IPS-18c (cell line): ENCODE results near the gene ATG9A.

Experiments used
- H3K4me3 ChIP-seq: 2 replicates; pipeline ENCODE4 v1.7.0; 2013; ENCODE audit warnings: low read depth, mild to moderate bottlenecking, low read length, moderate library complexity; ENCODE audit not compliant: insufficient read depth
- H3K9me3 ChIP-seq: one replicate; pipeline ENCODE4 v1.6.1; 2013; ENCODE audit warnings: mild to moderate bottlenecking, low read length, moderate library complexity; ENCODE audit not compliant: control insufficient read depth, insufficient read depth

The ATG9A gene

DNA sequence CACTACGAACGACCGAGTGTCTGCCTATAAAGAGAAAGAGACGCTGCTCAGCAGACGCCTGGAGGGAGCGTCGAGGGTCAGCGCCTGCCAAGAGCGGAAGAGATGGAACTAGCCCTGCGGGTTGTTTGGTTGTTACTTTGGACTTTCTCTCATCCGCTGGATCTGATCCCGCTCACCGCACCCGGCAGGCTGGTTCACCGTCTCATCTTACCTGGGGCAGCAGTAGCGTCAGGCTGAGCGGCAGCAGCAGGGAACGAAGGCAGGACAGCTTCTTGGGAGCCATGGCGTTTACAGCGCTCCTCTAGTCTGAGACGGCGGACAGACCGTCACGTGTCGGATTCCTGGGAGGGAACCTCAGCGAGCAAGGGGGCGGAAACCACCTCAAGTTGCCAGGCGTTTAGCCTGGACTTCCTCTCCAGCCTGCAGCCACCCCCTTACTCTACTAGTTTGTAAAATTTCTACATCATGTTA, 13.9 kb upstream of the ATG9A start:
- no peak overlapping the region for H3K4me3 ChIP-seq
- no peaks in the 10 kb centered on the region for H3K9me3 ChIP-seq

DNA sequence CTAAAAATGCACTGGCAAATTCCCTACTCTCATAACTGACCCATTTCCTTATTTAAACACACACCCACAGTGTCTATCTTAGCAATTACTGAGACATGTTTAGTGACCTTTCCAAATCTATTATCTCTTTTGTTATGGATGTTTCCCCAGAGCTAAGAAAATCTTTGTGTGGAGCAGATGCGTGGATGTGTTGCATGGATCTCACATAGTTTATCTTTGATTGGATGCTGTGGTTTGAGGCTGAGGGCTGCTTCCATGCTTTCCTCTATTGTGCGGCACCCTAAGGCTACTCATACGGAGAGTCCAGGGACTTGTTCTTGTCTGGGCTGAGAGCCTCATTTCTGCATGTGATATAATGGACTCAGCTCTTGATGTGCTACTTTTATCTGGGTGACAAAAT, 4.9 kb upstream of the ATG9A start:
- peaks cover 2% of the 10 kb centered on the region for H3K9me3 ChIP-seq
- no peak overlapping the region for H3K4me3 ChIP-seq

DNA sequence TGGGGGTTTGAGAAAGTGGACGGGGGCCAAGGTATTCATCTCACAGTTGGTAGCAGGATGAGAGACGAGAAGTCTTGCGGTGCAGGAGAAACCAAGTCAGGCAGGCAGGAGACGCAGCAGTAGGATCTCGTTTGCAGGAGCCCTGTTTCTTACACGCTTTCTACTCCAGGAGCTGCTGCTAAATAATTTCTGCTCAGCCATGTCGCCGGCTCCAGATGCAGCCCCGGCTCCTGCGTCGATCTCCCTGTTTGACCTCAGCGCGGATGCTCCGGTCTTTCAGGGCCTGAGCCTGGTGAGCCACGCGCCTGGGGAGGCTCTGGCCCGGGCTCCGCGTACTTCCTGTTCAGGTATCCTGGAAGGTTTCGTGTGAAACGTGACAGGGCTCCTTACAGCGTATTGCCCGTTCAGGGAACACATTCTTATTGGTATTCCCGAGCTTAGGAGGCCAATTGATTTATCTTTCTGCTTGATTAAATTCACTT, 664 bp upstream of the ATG9A start:
- Histone ChIP-seq H3K4me3 (peak overlapping the region; percentile 88), H3K9me3 (no peaks in the 10 kb centered on the region)

DNA sequence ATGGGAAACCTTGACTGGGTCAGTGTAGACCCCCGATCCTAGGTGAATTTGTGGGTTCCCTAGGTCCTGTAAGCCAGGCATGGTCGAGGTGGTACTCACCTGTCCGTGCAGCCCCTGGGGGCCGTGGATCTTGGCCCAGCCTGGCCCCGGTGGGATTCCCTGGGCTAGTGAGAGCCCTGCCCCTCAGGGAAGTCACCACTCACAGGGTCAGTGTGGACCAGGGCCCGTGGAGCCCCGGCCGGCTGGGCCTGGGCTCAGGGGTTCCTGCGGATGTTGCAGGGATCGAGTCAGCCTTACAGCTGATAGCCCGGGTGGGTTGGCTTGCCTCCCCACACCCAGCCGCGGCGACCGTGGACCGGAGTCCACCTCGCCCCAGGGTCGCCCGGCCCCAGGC, 528 bp downstream of the ATG9A start:
- H3K4me3 ChIP-seq, result peak overlapping the region; percentile 88
- no peaks in the 10 kb centered on the region for H3K9me3 ChIP-seq

DNA sequence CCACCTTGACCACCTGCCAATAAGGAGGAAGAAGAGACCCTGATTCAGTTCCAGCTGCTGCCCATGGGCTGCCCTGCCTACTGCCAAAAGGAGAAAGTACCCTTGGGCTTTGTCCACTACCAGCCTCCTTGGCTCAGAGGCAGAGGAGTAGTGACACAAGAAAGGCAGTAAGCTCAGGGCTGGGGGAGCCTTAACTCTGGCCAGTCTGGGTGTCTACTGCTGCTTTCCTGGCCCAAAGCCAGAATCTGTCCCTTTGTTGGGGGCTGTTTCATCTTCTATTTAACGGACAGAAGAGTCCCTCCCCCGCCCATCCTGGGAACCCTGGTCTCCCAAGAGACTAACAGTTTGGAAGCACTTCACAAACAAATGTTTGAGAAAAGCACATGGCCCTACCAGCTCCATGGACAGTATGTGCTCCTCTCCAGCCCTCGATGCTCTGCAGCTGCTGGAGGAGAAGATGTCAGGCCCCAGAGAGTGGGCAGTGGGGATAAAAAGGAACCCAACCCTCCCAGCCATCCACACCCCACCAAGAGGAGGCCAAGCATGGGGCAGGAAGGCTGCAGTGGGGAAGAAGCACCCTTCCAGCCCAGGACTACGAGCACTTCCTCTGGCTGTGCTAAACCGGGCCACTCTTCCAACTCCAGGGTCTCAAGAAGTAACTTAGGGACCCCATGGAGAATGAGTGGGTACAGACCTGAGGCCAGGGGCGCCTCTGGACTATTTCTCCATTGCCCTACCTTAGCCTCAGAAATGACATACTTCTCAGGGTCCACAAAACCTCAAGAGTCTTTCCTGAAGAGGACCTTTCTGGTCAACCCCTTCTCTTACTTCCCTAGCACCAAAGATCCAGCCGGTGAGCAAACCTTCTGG, 1.2 kb downstream of the ATG9A start:
- H3K9me3 ChIP-seq, result no peaks in the 10 kb centered on the region
- H3K4me3 ChIP-seq, result peak overlapping the region; percentile 88

DNA sequence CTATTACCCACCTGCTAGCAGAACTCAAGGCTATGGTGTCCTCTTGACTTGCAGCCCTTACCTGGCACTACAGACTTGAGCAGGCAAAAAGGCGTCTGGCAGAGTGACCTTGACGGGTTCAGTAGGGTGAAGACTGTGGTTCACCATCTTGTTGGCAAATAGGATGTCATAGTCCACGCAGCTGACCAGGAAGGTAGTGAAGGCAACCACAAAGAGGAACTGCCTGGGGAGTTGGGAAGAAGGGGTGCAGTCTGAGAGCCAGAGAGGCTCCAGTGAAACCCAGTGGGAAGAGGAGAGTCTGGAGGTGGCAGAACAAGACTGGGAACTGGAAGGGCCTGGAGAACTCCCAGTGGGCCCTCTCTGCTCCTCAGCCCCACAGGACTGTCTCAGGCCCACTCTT, 4.1 kb downstream of the ATG9A start:
- Histone ChIP-seq H3K9me3 (no peaks in the 10 kb centered on the region), H3K4me3 (no peak overlapping the region)

DNA sequence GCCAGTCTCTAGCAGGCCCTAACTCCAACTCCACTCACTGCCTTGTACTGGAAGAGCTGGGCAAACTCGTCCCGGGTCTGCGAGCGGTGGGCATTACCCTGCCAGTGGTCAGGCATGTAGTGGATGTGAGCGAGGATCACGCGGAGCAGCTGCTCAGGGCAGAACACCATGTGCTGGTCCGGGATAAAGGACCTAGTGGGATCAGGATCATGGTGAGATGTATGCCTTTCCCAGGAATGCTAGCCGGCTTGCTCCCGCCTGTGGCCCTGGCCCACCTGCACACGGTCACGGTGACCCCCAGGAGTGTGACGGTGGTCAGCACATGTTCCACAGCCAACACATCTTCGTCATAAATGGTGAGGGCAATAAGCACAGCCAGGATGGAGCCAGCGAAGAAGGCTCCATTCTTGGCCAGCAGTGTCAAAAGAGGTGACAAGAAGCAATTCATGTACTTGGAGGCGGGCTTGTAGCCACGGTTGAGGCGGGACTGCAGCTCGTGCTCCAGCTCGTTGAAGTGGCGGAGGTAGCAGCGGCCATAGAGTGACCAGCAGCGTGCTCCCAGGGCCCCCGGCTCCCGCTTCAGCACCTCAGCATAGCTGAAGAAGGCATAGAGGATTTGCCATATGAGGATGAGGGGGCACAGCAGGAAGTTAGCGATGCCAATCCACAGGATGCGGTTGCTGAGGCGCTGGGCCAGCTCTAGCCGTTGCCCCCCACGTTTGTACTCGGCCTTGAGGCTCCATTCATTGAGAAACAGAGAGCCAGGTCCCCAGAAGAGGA, 5.4 kb downstream of the ATG9A start:
- no peak overlapping the region for H3K4me3 ChIP-seq
- no peaks in the 10 kb centered on the region for H3K9me3 ChIP-seq

DNA sequence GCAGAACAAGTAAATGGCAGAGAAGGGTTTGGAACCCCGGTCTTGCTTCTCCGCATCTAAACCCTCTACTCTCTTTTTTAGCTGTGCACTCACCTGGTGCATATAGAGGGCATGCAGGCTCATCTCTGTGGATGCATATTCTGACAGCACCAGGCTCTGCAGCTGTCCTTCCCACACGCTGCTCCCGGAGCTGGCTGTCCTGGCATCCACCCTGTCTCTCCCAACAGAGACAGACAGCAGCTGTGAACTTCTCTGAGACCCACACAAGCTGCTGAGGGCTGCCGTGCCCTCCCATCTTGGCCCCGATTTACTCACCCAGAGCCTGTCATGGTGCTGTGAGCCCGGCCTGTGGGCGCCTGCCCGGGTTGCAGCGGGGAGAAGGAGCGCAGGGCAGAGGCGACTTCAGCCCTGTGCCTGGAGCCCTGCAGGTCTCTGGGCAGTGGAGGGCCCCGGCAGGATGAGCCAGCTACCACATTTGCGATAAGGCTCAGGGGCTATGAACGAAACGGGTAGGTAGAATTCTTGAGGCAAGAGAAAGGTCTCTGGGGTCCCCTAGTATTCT, 7.4 kb downstream of the ATG9A start:
- H3K9me3 ChIP-seq, result no peaks in the 10 kb centered on the region
- H3K4me3 ChIP-seq, result no peak overlapping the region

DNA sequence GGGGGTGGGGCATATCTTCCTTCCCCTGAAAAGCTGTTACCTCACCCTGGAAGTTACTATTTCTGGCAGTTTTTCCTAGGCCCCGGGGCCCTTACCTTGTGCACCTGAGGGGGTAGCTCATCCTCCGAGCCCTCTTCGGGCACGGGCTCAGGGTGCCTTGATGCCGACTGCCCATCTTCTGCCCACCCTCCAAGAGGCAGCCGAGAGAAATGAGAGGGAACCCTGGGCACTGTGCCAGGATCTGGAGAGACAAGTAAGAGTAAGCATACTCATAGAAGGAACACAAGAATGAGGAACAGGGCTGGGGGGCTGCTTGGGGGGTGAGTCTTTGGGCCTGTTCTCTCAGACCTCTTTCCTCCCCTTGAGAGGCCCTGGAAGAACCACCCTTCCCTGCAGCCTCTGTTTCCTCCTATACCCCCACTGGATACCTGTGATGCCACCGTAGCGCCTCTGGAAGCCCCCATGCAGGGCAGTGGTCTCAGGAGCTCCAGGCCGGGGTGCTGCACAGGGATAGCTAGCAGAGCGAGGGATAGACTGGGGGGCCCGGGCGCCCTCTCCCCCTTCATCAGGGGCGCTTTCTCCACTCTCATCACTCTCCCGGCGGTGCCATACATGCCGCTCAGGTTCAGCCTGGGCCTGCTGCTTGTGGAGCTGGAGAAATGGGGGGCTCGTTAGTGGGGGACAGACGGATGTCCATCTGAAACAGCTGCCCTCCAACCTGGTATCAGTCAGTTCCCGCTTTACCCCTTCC, 8.6 kb downstream of the ATG9A start:
- H3K9me3 ChIP-seq, result no peaks in the 10 kb centered on the region

DNA sequence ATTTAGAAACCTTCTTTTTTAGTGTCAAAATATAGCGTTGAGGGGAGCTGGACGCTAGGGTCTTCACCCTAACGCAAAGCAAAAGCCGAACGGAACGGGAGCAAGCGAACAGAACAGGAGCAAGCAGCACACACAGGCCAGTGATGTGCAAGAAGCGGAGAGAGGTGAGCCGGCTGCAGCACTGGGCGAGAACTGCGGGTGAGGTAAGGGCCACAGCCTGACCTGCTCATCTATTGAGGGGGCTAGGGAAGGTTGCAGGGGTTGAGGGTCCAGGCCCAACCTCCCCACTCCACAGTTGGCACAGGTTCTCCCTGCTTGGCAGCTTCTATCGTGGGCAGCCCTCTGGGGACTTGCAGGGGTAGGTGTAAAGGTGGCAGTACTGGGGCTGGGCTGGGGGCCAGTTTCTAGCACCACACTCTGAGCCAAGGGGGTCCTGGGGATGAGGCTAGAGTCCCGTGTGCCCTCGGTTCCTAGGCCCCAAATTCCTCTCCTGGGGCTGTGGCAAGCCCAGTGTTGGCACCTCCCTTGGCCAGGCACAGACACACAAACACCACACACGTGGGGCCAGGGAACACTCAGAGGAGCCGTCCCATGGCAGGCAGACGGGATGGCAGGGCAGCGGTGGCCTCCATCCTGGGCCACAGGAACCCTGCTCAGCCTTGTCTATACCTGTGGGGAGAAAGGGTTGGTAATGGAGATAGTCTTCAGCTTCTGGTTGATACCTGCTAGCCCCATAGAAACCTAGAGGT, 9.5 kb downstream of the ATG9A start:
- H3K4me3 ChIP-seq, result no peak overlapping the region
- no peaks in the 10 kb centered on the region for H3K9me3 ChIP-seq

More for the DNA sequence above, 8.6 kb downstream of the ATG9A start:
- no peak overlapping the region for H3K4me3 ChIP-seq

DNA sequence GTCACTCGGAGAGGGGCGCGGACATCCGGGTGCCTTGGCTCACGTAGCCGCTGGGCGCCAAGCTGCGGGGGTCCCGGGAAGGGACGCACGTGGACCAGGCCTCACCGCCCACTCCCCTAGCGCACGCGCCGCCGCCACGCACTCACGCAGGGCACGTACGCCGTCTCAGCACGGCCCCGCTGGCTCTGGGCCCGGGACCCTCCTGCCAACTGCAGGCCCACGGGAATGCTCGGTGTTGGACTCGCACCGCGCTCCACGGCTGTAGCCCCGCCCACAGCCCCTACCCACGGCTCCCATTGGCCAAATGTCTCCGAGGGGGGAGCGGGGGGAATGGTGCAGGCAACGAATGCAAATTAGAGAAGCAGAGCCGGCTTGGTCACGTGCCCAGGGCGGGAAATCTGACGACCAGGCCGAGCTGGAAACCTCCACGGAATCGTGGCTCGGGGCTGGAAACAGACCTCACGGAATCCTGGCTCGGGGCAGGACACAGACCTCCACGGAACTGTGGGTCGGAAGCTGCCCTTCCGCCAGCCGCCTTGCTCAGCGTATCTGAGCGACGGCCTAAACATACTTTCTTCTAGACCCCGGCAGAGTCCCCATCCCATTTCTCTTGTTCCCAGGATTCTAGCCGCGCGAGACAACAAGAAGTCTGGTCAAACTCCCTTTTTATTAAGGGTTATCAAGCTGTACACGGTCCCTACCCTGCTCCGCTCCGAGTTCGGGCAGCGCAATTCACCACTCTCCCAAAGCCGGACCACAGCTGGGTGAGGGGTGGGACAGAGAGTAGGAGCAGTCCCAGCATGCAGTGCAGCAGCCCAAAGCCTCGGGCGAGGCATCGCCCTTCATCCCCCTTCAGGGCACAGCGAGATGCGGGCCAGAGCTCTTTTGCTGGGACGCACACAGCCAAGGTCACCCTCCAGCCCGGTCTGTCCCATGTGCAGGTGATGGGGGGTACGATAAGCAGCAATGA, 10.4 kb downstream of the ATG9A start, which contains the start of gene ABCB6:
ABCB6 (minus strand) TSS at position 227 of the 970 bp plus-strand sequence. CDS start 285 bp downstream, outside the sequence.
- no peaks in the 10 kb centered on the region for H3K9me3 ChIP-seq
- H3K4me3 ChIP-seq, result peak within 1 kb of the TSS; percentile 65

DNA sequence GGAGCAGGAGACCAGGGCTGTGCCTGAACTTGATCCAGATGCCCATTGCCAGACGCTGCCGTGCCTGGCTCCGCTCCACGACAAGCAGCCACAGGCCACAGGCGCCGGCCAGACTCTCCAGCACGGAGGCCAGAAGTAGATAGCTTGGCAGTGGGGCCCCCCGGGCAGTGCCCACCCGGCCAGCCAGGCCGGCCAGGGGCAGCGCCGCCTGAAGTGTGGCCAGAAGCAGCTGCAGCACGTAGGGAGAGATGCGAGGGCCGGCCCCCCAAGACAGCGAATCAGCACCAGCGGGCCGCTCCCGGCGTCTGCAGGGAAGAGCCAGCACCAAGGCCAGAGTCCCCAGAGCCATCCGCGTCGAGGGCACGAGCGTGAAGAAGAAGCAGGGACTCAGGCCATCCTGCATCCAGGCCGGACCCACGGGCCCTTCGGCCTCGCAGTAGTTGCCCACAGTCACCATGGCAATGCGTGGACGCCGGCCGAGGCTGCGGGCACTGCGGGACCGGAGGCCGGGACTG, 11.2 kb downstream of the ATG9A start:
- Histone ChIP-seq H3K9me3 (no peaks in the 10 kb centered on the region), H3K4me3 (peak overlapping the region; percentile 65)

DNA sequence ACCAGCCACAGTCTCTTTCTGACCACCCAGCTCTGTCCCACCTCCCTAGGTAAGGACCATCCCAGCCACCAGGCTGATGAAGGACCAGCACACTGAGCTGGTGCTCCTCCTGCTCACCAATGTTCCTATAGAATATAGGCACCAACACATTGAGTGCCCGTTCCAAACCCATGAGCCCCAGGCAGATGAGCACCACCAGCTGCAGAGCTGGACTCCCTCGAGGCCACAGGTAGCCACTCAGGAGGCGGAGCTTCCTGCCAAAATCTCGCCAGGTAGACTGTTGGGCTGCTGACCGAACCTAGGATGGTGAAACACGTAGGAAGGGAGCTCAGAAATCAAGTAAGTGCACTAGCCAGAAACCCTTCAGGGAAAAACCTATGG, 12.9 kb downstream of the ATG9A start:
- Histone ChIP-seq H3K4me3 (no peak overlapping the region), H3K9me3 (no peaks in the 10 kb centered on the region)

DNA sequence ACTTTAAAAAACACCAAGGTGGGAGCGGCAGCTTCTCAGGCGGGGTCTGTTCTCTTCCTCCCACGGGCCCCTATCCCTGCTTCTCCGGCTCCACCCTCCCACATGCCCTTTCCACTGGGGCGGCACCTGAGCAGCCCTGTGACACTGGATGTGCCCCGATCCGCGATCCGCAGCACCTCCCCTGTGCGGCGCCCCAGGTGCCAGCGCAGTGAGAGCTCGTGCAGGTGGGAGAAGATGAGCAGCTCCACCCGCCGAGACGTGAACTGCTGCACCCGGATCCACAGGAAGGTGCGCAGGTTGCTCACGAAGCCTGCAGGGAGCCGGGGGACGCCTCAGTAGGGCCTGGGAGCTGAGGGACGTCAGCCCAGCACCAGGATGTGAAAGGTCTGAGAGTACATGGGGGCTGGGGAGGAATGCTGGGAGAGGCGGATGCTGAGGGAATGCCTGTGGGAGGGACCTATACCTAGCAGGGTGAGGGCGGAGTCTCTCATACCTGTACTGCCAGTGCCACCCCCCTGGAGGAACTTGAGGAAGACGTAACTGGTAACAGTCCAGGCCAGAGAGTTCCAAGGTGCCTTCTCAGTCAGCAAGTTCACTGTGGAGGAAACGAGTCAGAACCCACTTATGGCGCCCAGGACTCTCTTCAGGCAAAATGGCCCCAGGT, 13.4 kb downstream of the ATG9A start:
- Histone ChIP-seq H3K4me3 (no peak overlapping the region), H3K9me3 (no peaks in the 10 kb centered on the region)

DNA sequence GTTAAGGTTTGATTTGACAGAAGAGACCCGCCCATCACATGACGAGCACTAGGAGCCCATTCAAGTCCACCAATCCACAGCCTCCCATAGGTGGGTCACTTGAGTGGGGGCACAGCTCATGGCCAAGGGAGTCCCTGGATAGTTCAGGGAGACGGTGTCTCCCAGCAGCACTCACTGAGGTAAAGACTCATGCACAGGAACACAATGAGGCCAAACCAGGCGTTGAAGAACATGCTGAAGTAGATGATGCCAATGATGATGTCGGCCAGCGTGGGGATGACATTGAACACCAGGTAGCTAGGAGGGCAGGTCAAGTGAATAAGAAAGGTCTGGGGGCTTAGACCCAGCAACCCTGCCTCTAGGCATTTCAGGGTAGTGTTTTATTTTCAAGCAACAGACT, 14.7 kb downstream of the ATG9A start:
- H3K9me3 ChIP-seq, result no peaks in the 10 kb centered on the region
- no peak overlapping the region for H3K4me3 ChIP-seq
